Right lung (tissue), 5 donors: ENCODE measurements around the gene CLCF1. TPM values are rescaled to one million over a fixed set of nuclear protein-coding genes. Genes with fewer than 3 reads are reported as not detected.

ENCODE experiments used
- DNase-seq, 2 donors: peaks; one replicate each; pipeline ENCODE4 v3.0.0-alpha.2; 2013
- polyA plus RNA-seq, 5 donors: library from polyadenylated mRNA; unstranded; fragments of 120-200 nt; gene quantifications; one replicate each; pipeline versions ENCODE4 v1.2.1 to v1.2.3, GENCODE V29; 2013; ENCODE audit warnings: inconsistent platforms in 1 of 5, low replicate concordance in 1 of 5; ENCODE audit not compliant: insufficient read length in 5 of 5, insufficient read depth in 1 of 5

The CLCF1 gene
- polyA plus RNA-seq, 5 donors, result 11.1 to 14.7 (median 13.7) TPM

- no peak for DNase-seq
Observed at GRCh38 chr11:67396587-67397389, 23.4 kb upstream of the CLCF1 start.

- no peak for DNase-seq
Observed at GRCh38 chr11:67396259-67396581, 22.8 kb upstream of the CLCF1 start.

- no peak for DNase-seq
Observed at GRCh38 chr11:67395555-67396258, 22.3 kb upstream of the CLCF1 start.

GRCh38 chr11:67393990-67394389, 20.6 kb upstream of the CLCF1 start:
- no peak for DNase-seq

GRCh38 chr11:67393437-67393836, 20.0 kb upstream of the CLCF1 start:
- DNase-seq, result no peak

- no peak for DNase-seq
Observed at GRCh38 chr11:67392183-67392715, 18.9 kb upstream of the CLCF1 start.

GRCh38 chr11:67391304-67392182, 18.1 kb upstream of the CLCF1 start, which contains the start of gene RAD9A:
RAD9A (plus strand) TSS chr11:67391986; CDS start chr11:67392045, 59 bp downstream.
- peak; percentile 93 to 95 for DNase-seq

- no peak for DNase-seq
Observed at GRCh38 chr11:67390947-67391303, 17.5 kb upstream of the CLCF1 start.

- DNase-seq, result no peak
Observed at GRCh38 chr11:67389477-67389876, 16.1 kb upstream of the CLCF1 start.

GRCh38 chr11:67387518-67387917, 14.1 kb upstream of the CLCF1 start:
- no peak for DNase-seq

- DNase-seq, result no peak
Observed at GRCh38 chr11:67387069-67387468, 13.7 kb upstream of the CLCF1 start.

- DNase-seq, result no peak
Observed at GRCh38 chr11:67384851-67385366, 11.5 kb upstream of the CLCF1 start.

GRCh38 chr11:67382276-67383136, 9.1 kb upstream of the CLCF1 start:
- peak in 1 of 2 donors; percentile 70 for DNase-seq

GRCh38 chr11:67381244-67381972, 8.0 kb upstream of the CLCF1 start:
- DNase-seq, result no peak

GRCh38 chr11:67379061-67380058, 6.0 kb upstream of the CLCF1 start:
- no peak for DNase-seq

GRCh38 chr11:67378544-67378943, 5.1 kb upstream of the CLCF1 start:
- no peak for DNase-seq

- no peak for DNase-seq
Observed at GRCh38 chr11:67376873-67377808, 3.7 kb upstream of the CLCF1 start.
